ENCODE data around the gene HEXIM1. TPM values are rescaled to one million over a fixed set of nuclear protein-coding genes. Genes with fewer than 3 reads are reported as not detected.

HEXIM1 gene
- total RNA-seq, 1 donor from 2014 or later: 22.6 TPM

- peak overlapping the region; percentile 99 for H3K4me3 Mint-ChIP-seq (ENCODE audit: unreplicated experiment)
- peak overlapping the region; percentile 98 for H3K27ac Mint-ChIP-seq (ENCODE audit: unreplicated experiment)
- TF ChIP-seq, protein P1, sequence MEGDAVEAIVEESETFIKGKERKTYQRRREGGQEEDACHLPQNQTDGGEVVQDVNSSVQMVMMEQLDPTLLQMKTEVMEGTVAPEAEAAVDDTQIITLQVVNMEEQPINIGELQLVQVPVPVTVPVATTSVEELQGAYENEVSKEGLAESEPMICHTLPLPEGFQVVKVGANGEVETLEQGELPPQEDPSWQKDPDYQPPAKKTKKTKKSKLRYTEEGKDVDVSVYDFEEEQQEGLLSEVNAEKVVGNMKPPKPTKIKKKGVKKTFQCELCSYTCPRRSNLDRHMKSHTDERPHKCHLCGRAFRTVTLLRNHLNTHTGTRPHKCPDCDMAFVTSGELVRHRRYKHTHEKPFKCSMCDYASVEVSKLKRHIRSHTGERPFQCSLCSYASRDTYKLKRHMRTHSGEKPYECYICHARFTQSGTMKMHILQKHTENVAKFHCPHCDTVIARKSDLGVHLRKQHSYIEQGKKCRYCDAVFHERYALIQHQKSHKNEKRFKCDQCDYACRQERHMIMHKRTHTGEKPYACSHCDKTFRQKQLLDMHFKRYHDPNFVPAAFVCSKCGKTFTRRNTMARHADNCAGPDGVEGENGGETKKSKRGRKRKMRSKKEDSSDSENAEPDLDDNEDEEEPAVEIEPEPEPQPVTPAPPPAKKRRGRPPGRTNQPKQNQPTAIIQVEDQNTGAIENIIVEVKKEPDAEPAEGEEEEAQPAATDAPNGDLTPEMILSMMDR (IDR thresholded peaks at IDR 0.05; ENCODE audit: unreplicated experiment): no peak
- H3K27me3 Mint-ChIP-seq (ENCODE audit: unreplicated experiment): peaks cover 9% of the 10 kb centered on the region
- no peaks in the 10 kb centered on the region for H3K9me3 Mint-ChIP-seq (ENCODE audit: unreplicated experiment)
- H3K4me1 Mint-ChIP-seq (ENCODE audit: unreplicated experiment): peaks cover 16% of the 10 kb centered on the region
- H3K36me3 Mint-ChIP-seq (ENCODE audit: low read depth, unreplicated experiment): no peaks in the 10 kb centered on the region
- no peak for DNase-seq (ENCODE audit: low spot score)
These were observed 13.9 kb downstream of the HEXIM1 start for GRCh38 chr17:45162025-45162687.

- H3K27me3 Mint-ChIP-seq (ENCODE audit: unreplicated experiment): peaks cover 9% of the 10 kb centered on the region
- H3K9me3 Mint-ChIP-seq (ENCODE audit: unreplicated experiment): no peaks in the 10 kb centered on the region
- TF ChIP-seq, protein P1 (IDR thresholded peaks at IDR 0.05; ENCODE audit: unreplicated experiment): no peak
- H3K36me3 Mint-ChIP-seq (ENCODE audit: low read depth, unreplicated experiment): no peaks in the 10 kb centered on the region
- DNase-seq (ENCODE audit: low spot score): no peak
- peak overlapping the region; percentile 2 for H3K27ac Mint-ChIP-seq (ENCODE audit: unreplicated experiment)
- no peak overlapping the region for H3K4me3 Mint-ChIP-seq (ENCODE audit: unreplicated experiment)
- peaks cover 9% of the 10 kb centered on the region for H3K4me1 Mint-ChIP-seq (ENCODE audit: unreplicated experiment)
These were observed 16.5 kb downstream of the HEXIM1 start for GRCh38 chr17:45164734-45165269.

GRCh38 chr17:45168991-45169752, 20.9 kb downstream of the HEXIM1 start:
- Mint-ChIP-seq H3K36me3 (ENCODE audit: low read depth, unreplicated experiment) (no peaks in the 10 kb centered on the region), H3K27me3 (ENCODE audit: unreplicated experiment) (peaks cover 3% of the 10 kb centered on the region), H3K27ac (ENCODE audit: unreplicated experiment) (no peak overlapping the region), H3K9me3 (ENCODE audit: unreplicated experiment) (no peaks in the 10 kb centered on the region), H3K4me1 (ENCODE audit: unreplicated experiment) (peaks cover 22% of the 10 kb centered on the region), H3K4me3 (ENCODE audit: unreplicated experiment) (no peak overlapping the region)
- TF ChIP-seq, protein P1 (IDR thresholded peaks at IDR 0.05; ENCODE audit: unreplicated experiment): no peak
- DNase-seq (ENCODE audit: low spot score): no peak

- DNase-seq (ENCODE audit: low spot score): no peak
- no peaks in the 10 kb centered on the region for H3K9me3 Mint-ChIP-seq (ENCODE audit: unreplicated experiment)
- TF ChIP-seq, protein P1 (IDR thresholded peaks at IDR 0.05; ENCODE audit: unreplicated experiment): no peak
- peaks cover 3% of the 10 kb centered on the region for H3K27me3 Mint-ChIP-seq (ENCODE audit: unreplicated experiment)
- peaks cover 22% of the 10 kb centered on the region for H3K4me1 Mint-ChIP-seq (ENCODE audit: unreplicated experiment)
- no peak overlapping the region for H3K4me3 Mint-ChIP-seq (ENCODE audit: unreplicated experiment)
- H3K27ac Mint-ChIP-seq (ENCODE audit: unreplicated experiment): peak overlapping the region; percentile 88
- H3K36me3 Mint-ChIP-seq (ENCODE audit: low read depth, unreplicated experiment): no peaks in the 10 kb centered on the region
These were observed 22.1 kb downstream of the HEXIM1 start for GRCh38 chr17:45170280-45170930.

Data from endothelial cell (in vitro differentiated cells).